Stomach (tissue), 4 donors: ENCODE data around the gene HDHD2.

ENCODE experiments used
- CTCF ChIP-seq, 7 experiments: fragments of 450-650 bp in 4 of 7; fragments of 200-600 bp in 3 of 7; sonication (generic) in 3 of 7; IDR thresholded peaks; one replicate each; pipeline ENCODE4 v1.5.1; 2016 to 2019; ENCODE audit warnings: antibody characterized with exemption in 7 of 7, control low read depth in 2 of 7, mild to moderate bottlenecking in 1 of 7
- EP300 ChIP-seq: sonication (generic); formaldehyde crosslinking; IDR thresholded peaks from one replicate; pipeline ENCODE4 v1.6.1; 2017; ENCODE audit warnings: antibody characterized with exemption
- POLR2A ChIP-seq, 4 donors: fragments of 450-650 bp; IDR thresholded peaks; one replicate each; pipeline ENCODE4 v1.6.1; 2016; ENCODE audit warnings: antibody characterized with exemption in 4 of 4, control low read depth in 2 of 4, mild to moderate bottlenecking in 1 of 4, moderate library complexity in 1 of 4
- POLR2AphosphoS5 ChIP-seq, 3 donors: sonication (generic); formaldehyde crosslinking; IDR thresholded peaks; one replicate each; pipeline ENCODE4 v1.6.1; 2016; ENCODE audit warnings: antibody characterized with exemption in 3 of 3

GRCh38 chr18:47108998-47109405 is 41.3 kb downstream of the HDHD2 start:
- TF ChIP-seq CTCF (IDR thresholded peaks at IDR 0.05), result no peak
- TF ChIP-seq POLR2AphosphoS5 (IDR thresholded peaks at IDR 0.05), result no peak
- TF ChIP-seq EP300, result no peak
- no peak for TF ChIP-seq POLR2A (IDR thresholded peaks at IDR 0.05)
